NB4 (cell line): Measurements from ENCODE around the gene TULP4.
A peak's percentile ranks its signal among the peaks of the same experiment; 100 is the strongest.
"Not testable (repeated sequence)": the region's sequence is repeated elsewhere in the genome, so short reads cannot be mapped to it uniquely, and the experiment has no call there.

Experiments
- DNase-seq: peaks from one replicate; pipeline ENCODE4 v3.0.0; 2010; ENCODE audit warnings: low read depth
- H3K4me3 ChIP-seq: one replicate; pipeline ENCODE4 v1.5.1; 2011; ENCODE audit warnings: mild to moderate bottlenecking, low read depth, low read length, moderate library complexity
- CTCF ChIP-seq: IDR thresholded peaks from one replicate; pipeline ENCODE4 v1.5.1; 2012; ENCODE audit warnings: low read depth, low read length
- MAX ChIP-seq: IDR thresholded peaks from 2 replicates; pipeline ENCODE4 v1.6.1; 2011; ENCODE audit warnings: low read depth, low read length
- MYC ChIP-seq: IDR thresholded peaks from 2 replicates; pipeline ENCODE4 v1.6.1; 2011; ENCODE audit warnings: low read depth, low read length
- POLR2A ChIP-seq: IDR thresholded peaks from 2 replicates; pipeline ENCODE4 v1.6.1; 2011; ENCODE audit warnings: mild to moderate bottlenecking; ENCODE audit not compliant: insufficient read length; ENCODE audit errors: extremely low read depth

The TULP4 gene

GRCh38 chr6:158461954-158462353 is 149.7 kb downstream of the TULP4 start:
- no peak for TF ChIP-seq CTCF
- TF ChIP-seq MAX: no peak
- TF ChIP-seq MYC: no peak
- TF ChIP-seq POLR2A: no peak
- no peak for DNase-seq
- no peak overlapping the region for H3K4me3 ChIP-seq

GRCh38 chr6:158464483-158464882 is 152.2 kb downstream of the TULP4 start:
- TF ChIP-seq MYC (no peak), POLR2A (no peak), CTCF (no peak), MAX (no peak)
- H3K4me3 ChIP-seq: no peak overlapping the region
- DNase-seq: no peak

GRCh38 chr6:158465257-158465656 is 153.0 kb downstream of the TULP4 start:
- DNase-seq: no peak
- H3K4me3 ChIP-seq: no peak overlapping the region

GRCh38 chr6:158465747-158466146 is 153.5 kb downstream of the TULP4 start:
- DNase-seq: no peak
- TF ChIP-seq CTCF (no peak), MYC (no peak), POLR2A (no peak), MAX (no peak)
- no peak overlapping the region for H3K4me3 ChIP-seq

More at GRCh38 chr6:158465257-158465656, 153.0 kb downstream of the TULP4 start:
- TF ChIP-seq CTCF: no peak
- no peak for TF ChIP-seq MAX
- TF ChIP-seq POLR2A: no peak
- TF ChIP-seq MYC: no peak

- DNase-seq: no peak
- no peak overlapping the region for H3K4me3 ChIP-seq
- no peak for TF ChIP-seq CTCF
- TF ChIP-seq POLR2A: no peak
- TF ChIP-seq MYC: no peak
- TF ChIP-seq MAX: no peak
Observed at GRCh38 chr6:158467923-158468322, 155.7 kb downstream of the TULP4 start.

GRCh38 chr6:158468666-158469065 is 156.4 kb downstream of the TULP4 start:
- TF ChIP-seq POLR2A (no peak), CTCF (no peak)
- DNase-seq: peak; percentile 18
- H3K4me3 ChIP-seq: no peak overlapping the region

GRCh38 chr6:158470023-158470422 is 157.8 kb downstream of the TULP4 start:
- H3K4me3 ChIP-seq, DNase-seq: not testable (repeated sequence)
